Stimulated activated CD4-positive, alpha-beta T cell treated with anti-CD3 and anti-CD28 coated beads, Interleukin-12 subunit alpha, Interleukin-12 subunit beta, amount 100 ng/mL, for 48 hours (primary cell): Measurements from ENCODE around the gene CEP55.
A peak's percentile ranks its signal among the peaks of the same experiment; 100 is the strongest.
"Not testable (repeated sequence)": the region's sequence is repeated elsewhere in the genome, so short reads cannot be mapped to it uniquely, and the experiment has no call there.

ENCODE experiments used
- DNase-seq, 3 donors: peaks; one replicate each; pipeline ENCODE4 v3.0.0-alpha.2; 2020; ENCODE audit warnings: low read depth in 2 of 3, low spot score in 1 of 3

CEP55 gene

GRCh38 chr10:93496322-93497041, at the start of gene CEP55:
Gene CEP55 (plus strand): TSS chr10:93496612. CDS start chr10:93500052, 3,440 bp downstream.
- DNase-seq: peak; percentile 90 to 95 (median 90)

GRCh38 chr10:93447019-93447418, 49.4 kb upstream of the CEP55 start:
- no peak for DNase-seq

- no peak for DNase-seq
Observed at GRCh38 chr10:93447970-93448369, 48.4 kb upstream of the CEP55 start.

GRCh38 chr10:93451244-93451947, 45.0 kb upstream of the CEP55 start:
- DNase-seq: no peak

- DNase-seq: no peak
Observed at GRCh38 chr10:93452143-93452542, 44.3 kb upstream of the CEP55 start.

GRCh38 chr10:93454146-93454545, 42.3 kb upstream of the CEP55 start:
- no peak for DNase-seq

GRCh38 chr10:93454736-93455135, 41.7 kb upstream of the CEP55 start:
- no peak for DNase-seq

- DNase-seq: no peak
Observed at GRCh38 chr10:93456480-93456879, 39.9 kb upstream of the CEP55 start.

GRCh38 chr10:93457511-93457910, 38.9 kb upstream of the CEP55 start:
- DNase-seq: no peak

- no peak for DNase-seq
Observed at GRCh38 chr10:93458821-93459257, 37.6 kb upstream of the CEP55 start.

- no peak for DNase-seq
Observed at GRCh38 chr10:93459466-93459865, 36.9 kb upstream of the CEP55 start.

- DNase-seq: no peak
Observed at GRCh38 chr10:93461109-93461806, 35.2 kb upstream of the CEP55 start.

- DNase-seq: no peak
Observed at GRCh38 chr10:93461807-93462178, 34.6 kb upstream of the CEP55 start.

GRCh38 chr10:93462371-93462770, 34.0 kb upstream of the CEP55 start:
- no peak for DNase-seq

- peak in 2 of 3 donors; percentile 36 to 50 for DNase-seq
Observed at GRCh38 chr10:93462881-93463280, 33.5 kb upstream of the CEP55 start.

GRCh38 chr10:93463723-93464476, 32.5 kb upstream of the CEP55 start:
- DNase-seq: no peak

GRCh38 chr10:93464776-93465388, 31.5 kb upstream of the CEP55 start:
- DNase-seq: no peak

- no peak for DNase-seq
Observed at GRCh38 chr10:93465806-93466675, 30.4 kb upstream of the CEP55 start.

- DNase-seq: not testable (repeated sequence)
Observed at GRCh38 chr10:93467635-93468034, 28.8 kb upstream of the CEP55 start.
